Endodermal cell (in vitro differentiated cells): Measurements from ENCODE around the gene MOSPD2. TPM values are rescaled to one million over a fixed set of nuclear protein-coding genes. Genes with fewer than 3 reads are reported as not detected.

ENCODE experiments used
- DNase-seq: peaks from one replicate; pipeline ENCODE4 v3.0.0-alpha.2; 2017
- H3K27ac ChIP-seq: 2 replicates; pipeline ENCODE4 v1.5.1; 2013; ENCODE audit warnings: mild to moderate bottlenecking, low read depth, low read length, moderate library complexity
- H3K27me3 ChIP-seq: 2 replicates; pipeline ENCODE4 v1.6.1; 2013; ENCODE audit warnings: mild to moderate bottlenecking, low read length, moderate library complexity; ENCODE audit not compliant: insufficient read depth, control insufficient read depth, poor library complexity, severe bottlenecking
- H3K36me3 ChIP-seq: 2 replicates; pipeline ENCODE4 v1.7.0; 2013; ENCODE audit warnings: mild to moderate bottlenecking, low read length, moderate library complexity; ENCODE audit not compliant: control insufficient read depth, insufficient read depth
- H3K4me1 ChIP-seq: one replicate; pipeline ENCODE4 v1.7.0; 2013; ENCODE audit warnings: low read length; ENCODE audit not compliant: control insufficient read depth, insufficient read depth
- H3K4me3 ChIP-seq: 2 replicates; pipeline ENCODE4 v1.5.1; 2013; ENCODE audit warnings: mild to moderate bottlenecking, low read length, moderate library complexity
- H3K9ac ChIP-seq: 2 replicates; pipeline ENCODE4 v1.6.1; 2013; ENCODE audit warnings: mild to moderate bottlenecking, low read length, moderate library complexity; ENCODE audit not compliant: poor library complexity, severe bottlenecking; ENCODE audit errors: extremely low read depth
- H3K9me3 ChIP-seq: 2 replicates; pipeline ENCODE4 v1.6.1; 2013; ENCODE audit warnings: mild to moderate bottlenecking, low read length, moderate library complexity; ENCODE audit not compliant: control insufficient read depth
- H3K27ac Mint-ChIP-seq: 2 replicates; pipeline ENCODE4 v1.8.0; 2020; ENCODE audit warnings: mixed read lengths
- H3K27me3 Mint-ChIP-seq: 2 replicates; pipeline ENCODE4 v1.8.0; 2021; ENCODE audit warnings: mild to moderate bottlenecking, mixed read lengths; ENCODE audit not compliant: insufficient read depth
- H3K36me3 Mint-ChIP-seq: 2 replicates; pipeline ENCODE4 v1.8.0; 2020; ENCODE audit warnings: low read depth, mixed read lengths
- H3K4me1 Mint-ChIP-seq: 2 replicates; pipeline ENCODE4 v1.8.0; 2020; ENCODE audit warnings: mixed read lengths
- H3K4me3 Mint-ChIP-seq: 2 replicates; pipeline ENCODE4 v1.8.0; 2020; ENCODE audit warnings: mild to moderate bottlenecking, moderate library complexity, mixed read lengths
- H3K9me3 Mint-ChIP-seq: 2 replicates; pipeline ENCODE4 v1.8.0; 2020; ENCODE audit warnings: mild to moderate bottlenecking, mixed read lengths
- CTCF ChIP-seq: fragments of 200-600 bp; sonication (generic); conservative IDR thresholded peaks from 2 replicates; pipeline ENCODE4 v1.5.0; 2021; ENCODE audit warnings: antibody characterized with exemption, mild to moderate bottlenecking
- WGBS, 2 experiments: methylation state at CpG; one replicate each; pipeline versions ENCODE4 v1.1.5 to v1.1.7; 2013; ENCODE audit warnings: missing lambda C conversion rate in 2 of 2, mixed read lengths in 1 of 2; ENCODE audit not compliant: insufficient coverage in 1 of 2, insufficient read length in 1 of 2; 5-methylcytosine and 5-hydroxymethylcytosine counted together
- total RNA-seq, 2 donors: library from RNA; stranded (reverse); fragmentation: NEBNext Ultra II Directional in 1 of 2; extraction: Animal tissue kit (Norgen Biotek cat#: 25700) in 1 of 2; gene quantifications; 2 replicates in 1 of 2; 3 replicates in 1 of 2; pipeline ENCODE4 v1.2.1, GENCODE V29; 2021

Gene MOSPD2
- total RNA-seq, 2 donors from 2014 or later = 10.8 to 17.6 TPM

- Mint-ChIP-seq H3K27me3 (no peaks in the 10 kb centered on the region), H3K4me3 (no peak overlapping the region), H3K27ac (no peak overlapping the region), H3K9me3 (peaks cover 25% of the 10 kb centered on the region), H3K36me3 (no peaks in the 10 kb centered on the region), H3K4me1 (peaks cover 4% of the 10 kb centered on the region)
- Histone ChIP-seq H3K4me1 (no peaks in the 10 kb centered on the region), H3K27ac (no peak overlapping the region), H3K9me3 (no peaks in the 10 kb centered on the region), H3K27me3 (no peaks in the 10 kb centered on the region), H3K9ac (no peak overlapping the region), H3K4me3 (no peak overlapping the region), H3K36me3 (no peaks in the 10 kb centered on the region)
- no peak for DNase-seq
- TF ChIP-seq CTCF = no peak
- 96% methylated on average over 1 of the region's 1 CpG; no CpG with 5 or more reads in 1 of the 2 experiments for WGBS, 2 experiments
Observed at GRCh38 chrX:14926471-14926870, 53.2 kb downstream of the MOSPD2 start.

DNA sequence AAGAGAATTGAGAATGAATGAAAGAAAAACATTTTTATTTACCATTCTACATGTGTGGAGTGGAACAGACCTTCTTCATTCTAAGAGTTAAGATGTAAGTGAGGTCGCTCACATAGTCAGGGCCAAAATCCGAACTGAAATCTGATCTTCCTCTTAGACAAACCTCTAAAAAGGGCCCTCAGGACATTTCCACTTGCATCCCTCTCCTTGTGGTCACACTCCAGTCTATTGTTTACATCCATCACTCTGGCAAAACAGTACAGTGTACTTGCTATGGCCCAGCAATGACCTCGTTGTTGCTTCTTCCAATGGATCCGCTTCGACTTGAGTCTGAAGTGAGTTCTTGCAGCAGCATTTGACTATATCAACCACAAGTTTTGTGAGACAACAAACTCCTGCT, 54.2 kb downstream of the MOSPD2 start:
- DNase-seq = no peak
- 84 to 96% methylated on average over 3 to 5 of the region's 5 CpGs for WGBS, 2 experiments
- Histone ChIP-seq H3K4me3 (no peak overlapping the region), H3K9me3 (no peaks in the 10 kb centered on the region), H3K9ac (no peak overlapping the region), H3K36me3 (no peaks in the 10 kb centered on the region), H3K27ac (no peak overlapping the region), H3K4me1 (no peaks in the 10 kb centered on the region), H3K27me3 (no peaks in the 10 kb centered on the region)
- Mint-ChIP-seq H3K4me1 (peaks cover 11% of the 10 kb centered on the region), H3K4me3 (no peak overlapping the region), H3K27ac (no peak overlapping the region), H3K9me3 (peaks cover 25% of the 10 kb centered on the region), H3K36me3 (no peaks in the 10 kb centered on the region), H3K27me3 (no peaks in the 10 kb centered on the region)
- no peak for TF ChIP-seq CTCF

DNA sequence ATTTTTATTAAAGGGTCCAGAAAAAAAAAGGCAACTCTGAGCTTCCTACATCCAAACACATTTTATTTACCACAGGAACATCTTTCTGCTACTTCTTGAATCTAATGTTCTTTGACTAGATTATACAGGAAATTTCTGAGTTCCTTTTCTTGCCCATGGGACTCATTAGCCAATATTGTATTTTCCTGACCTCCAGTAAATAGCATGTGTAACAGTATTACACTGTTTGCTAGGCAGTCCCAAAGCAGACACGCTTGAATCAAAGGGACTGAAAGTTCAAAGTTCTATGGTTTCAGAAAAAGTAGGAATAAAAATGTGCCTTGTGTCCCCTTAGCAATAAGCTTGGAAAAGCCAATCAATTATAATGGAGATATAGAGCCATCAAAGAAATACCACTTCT, 57.4 kb downstream of the MOSPD2 start:
- whole genome bisulfite sequencing, 2 experiments = 100% methylated on average over 1 of the region's 1 CpG; no CpG with 5 or more reads in 1 of the 2 experiments
- Histone ChIP-seq H3K4me3 (no peak overlapping the region), H3K9me3 (no peaks in the 10 kb centered on the region), H3K27me3 (no peaks in the 10 kb centered on the region), H3K27ac (no peak overlapping the region), H3K36me3 (no peaks in the 10 kb centered on the region), H3K4me1 (no peaks in the 10 kb centered on the region), H3K9ac (no peak overlapping the region)
- peaks cover 11% of the 10 kb centered on the region for H3K4me1 Mint-ChIP-seq
- H3K36me3 Mint-ChIP-seq = no peaks in the 10 kb centered on the region
- no peak overlapping the region for H3K27ac Mint-ChIP-seq
- H3K9me3 Mint-ChIP-seq = peaks cover 27% of the 10 kb centered on the region
- TF ChIP-seq CTCF = no peak
- H3K27me3 Mint-ChIP-seq = no peaks in the 10 kb centered on the region
- H3K4me3 Mint-ChIP-seq = no peak overlapping the region
- no peak for DNase-seq
